Measurements from ENCODE around the gene COMMD1.

Gene COMMD1

GRCh38 chr2:61967262-61967661 is 61.8 kb downstream of the COMMD1 start:
- TF ChIP-seq TOX (CRISPR knock-in tag; IDR thresholded peaks at IDR 0.05; ENCODE audit: borderline replicate concordance) (no peak), SNAI2 (CRISPR knock-in tag; IDR thresholded peaks at IDR 0.05) (no peak), RARB (CRISPR knock-in tag; IDR thresholded peaks at IDR 0.05) (no peak)

DNA sequence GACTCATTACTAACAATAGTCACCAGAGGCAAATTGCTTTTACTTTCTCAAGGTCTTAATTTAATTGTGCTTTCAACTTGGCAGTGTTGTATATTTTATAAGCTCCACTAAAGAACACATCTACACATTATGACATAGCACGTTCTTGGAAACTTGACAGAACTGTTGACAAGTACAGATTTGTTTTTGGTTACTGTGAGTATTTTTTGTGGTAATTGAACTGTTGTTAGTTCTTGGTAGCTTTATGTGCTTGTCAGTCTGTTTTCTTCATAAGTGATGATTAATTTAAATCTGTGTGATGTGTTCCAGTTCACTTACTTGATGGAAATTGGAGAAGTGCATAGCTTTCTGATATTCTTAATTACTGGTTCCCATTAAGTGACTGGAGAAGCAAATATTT is 63.9 kb downstream of the COMMD1 start:
- TF ChIP-seq CREB5 (CRISPR knock-in tag; IDR thresholded peaks at IDR 0.05; ENCODE audit: low read depth) (no peak), TOX (CRISPR knock-in tag; IDR thresholded peaks at IDR 0.05; ENCODE audit: borderline replicate concordance) (no peak), ARNTL (CRISPR knock-in tag; IDR thresholded peaks at IDR 0.05; ENCODE audit: borderline replicate concordance, low read depth) (no peak), ZNF8 (CRISPR knock-in tag; IDR thresholded peaks at IDR 0.05) (no peak), ISL1 (CRISPR knock-in tag; IDR thresholded peaks at IDR 0.05) (peak; percentile 43), ESRRG (CRISPR knock-in tag; IDR thresholded peaks at IDR 0.05) (no peak), SNAI2 (CRISPR knock-in tag; IDR thresholded peaks at IDR 0.05) (no peak), PPARA (CRISPR knock-in tag; IDR thresholded peaks at IDR 0.05; ENCODE audit: borderline replicate concordance) (no peak)
- no peak for ATAC-seq

More at GRCh38 chr2:61967262-61967661, 61.8 kb downstream of the COMMD1 start:
- no peak for ATAC-seq

DNA sequence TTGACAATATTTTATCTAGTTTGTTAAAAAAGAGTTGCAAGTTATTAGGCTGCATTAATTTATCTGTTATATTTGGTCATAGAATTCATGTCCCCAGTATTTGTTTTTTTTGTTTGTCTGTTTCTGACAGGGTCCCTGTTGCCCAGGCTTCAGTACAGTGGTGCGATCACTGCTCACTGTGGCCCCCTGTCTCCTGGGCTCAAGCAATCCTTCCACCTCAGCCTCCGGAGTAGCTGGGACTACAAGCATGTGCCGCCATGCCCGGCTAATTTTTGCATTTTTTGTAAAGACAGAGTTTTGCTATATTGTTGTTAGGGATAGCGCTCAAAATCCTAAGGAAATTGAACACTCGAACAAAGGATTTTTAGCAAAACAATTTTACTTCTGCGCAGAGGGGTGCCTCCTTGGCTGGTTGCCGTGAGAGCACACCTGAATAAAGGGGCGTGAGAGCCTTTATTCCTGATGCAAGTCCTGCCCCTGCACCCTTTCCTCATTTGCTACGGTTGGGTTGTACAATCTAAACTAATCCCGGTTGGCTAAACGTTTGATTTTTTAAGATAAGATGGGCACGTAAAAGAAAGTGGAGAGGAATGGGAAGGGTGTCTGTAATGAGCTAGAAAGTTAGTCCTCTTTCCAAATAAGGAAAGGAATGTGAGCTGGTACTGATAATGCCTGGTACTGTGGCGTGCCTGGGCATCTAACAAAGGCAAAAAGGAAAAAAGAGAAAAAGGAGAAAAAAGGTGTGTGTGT is 65.5 kb downstream of the COMMD1 start:
- TF ChIP-seq TSHZ2 (CRISPR knock-in tag; IDR thresholded peaks at IDR 0.05) (no peak), CSDC2 (CRISPR knock-in tag; IDR thresholded peaks at IDR 0.05) (no peak), ZC3H10 (CRISPR knock-in tag; IDR thresholded peaks at IDR 0.05) (no peak), TCF4 (CRISPR knock-in tag; IDR thresholded peaks at IDR 0.05; ENCODE audit: borderline replicate concordance) (no peak), ZNF70 (CRISPR knock-in tag; IDR thresholded peaks at IDR 0.05) (no peak), CREB5 (CRISPR knock-in tag; IDR thresholded peaks at IDR 0.05; ENCODE audit: low read depth) (no peak), POU6F1 (CRISPR knock-in tag; IDR thresholded peaks at IDR 0.05; ENCODE audit: borderline replicate concordance, low read depth) (no peak), ARNTL (CRISPR knock-in tag; IDR thresholded peaks at IDR 0.05; ENCODE audit: borderline replicate concordance, low read depth) (no peak), TOX (CRISPR knock-in tag; IDR thresholded peaks at IDR 0.05; ENCODE audit: borderline replicate concordance) (no peak), OSR1 (CRISPR knock-in tag; IDR thresholded peaks at IDR 0.05) (no peak), ISL1 (CRISPR knock-in tag; IDR thresholded peaks at IDR 0.05) (no peak), ZNF565 (CRISPR knock-in tag; conservative IDR thresholded peaks at IDR 0.05; ENCODE audit: low read depth) (no peak)
- ATAC-seq: no peak

GRCh38 chr2:61978522-61978921 is 73.0 kb downstream of the COMMD1 start:
- no peak for ATAC-seq
- TF ChIP-seq ZFP3 (CRISPR knock-in tag; IDR thresholded peaks at IDR 0.05): no peak
- no peak for TF ChIP-seq GLIS3 (CRISPR knock-in tag; IDR thresholded peaks at IDR 0.05)
- TF ChIP-seq PPARA (CRISPR knock-in tag; IDR thresholded peaks at IDR 0.05; ENCODE audit: borderline replicate concordance): no peak
- TF ChIP-seq POU6F1 (CRISPR knock-in tag; IDR thresholded peaks at IDR 0.05; ENCODE audit: borderline replicate concordance, low read depth): no peak
- TF ChIP-seq OSR1 (CRISPR knock-in tag; IDR thresholded peaks at IDR 0.05): no peak
- no peak for TF ChIP-seq TCF4 (CRISPR knock-in tag; IDR thresholded peaks at IDR 0.05; ENCODE audit: borderline replicate concordance)
- no peak for TF ChIP-seq RARB (CRISPR knock-in tag; IDR thresholded peaks at IDR 0.05)
- no peak for TF ChIP-seq ISL1 (CRISPR knock-in tag; IDR thresholded peaks at IDR 0.05)
- no peak for TF ChIP-seq TOX (CRISPR knock-in tag; IDR thresholded peaks at IDR 0.05; ENCODE audit: borderline replicate concordance)
- no peak for TF ChIP-seq PATZ1 (CRISPR knock-in tag; IDR thresholded peaks at IDR 0.05; ENCODE audit: borderline replicate concordance)
- TF ChIP-seq ARNTL (CRISPR knock-in tag; IDR thresholded peaks at IDR 0.05; ENCODE audit: borderline replicate concordance, low read depth): no peak
- no peak for TF ChIP-seq ZNF8 (CRISPR knock-in tag; IDR thresholded peaks at IDR 0.05)
- TF ChIP-seq TSHZ2 (CRISPR knock-in tag; IDR thresholded peaks at IDR 0.05): no peak

Measured in SK-N-SH treated with all-trans-retinoic acid at 6 μM for 48 hours (cell line).